AG20443 (cell line): ENCODE measurements around the gene C16orf78.

Source experiments
- DNase-seq: peaks from one replicate; pipeline ENCODE4 v3.0.0; 2012; ENCODE audit warnings: low spot score, mixed read lengths

C16orf78 gene

GRCh38 chr16:49396206-49396720 is 22.7 kb downstream of the C16orf78 start:
- DNase-seq = no peak

DNA sequence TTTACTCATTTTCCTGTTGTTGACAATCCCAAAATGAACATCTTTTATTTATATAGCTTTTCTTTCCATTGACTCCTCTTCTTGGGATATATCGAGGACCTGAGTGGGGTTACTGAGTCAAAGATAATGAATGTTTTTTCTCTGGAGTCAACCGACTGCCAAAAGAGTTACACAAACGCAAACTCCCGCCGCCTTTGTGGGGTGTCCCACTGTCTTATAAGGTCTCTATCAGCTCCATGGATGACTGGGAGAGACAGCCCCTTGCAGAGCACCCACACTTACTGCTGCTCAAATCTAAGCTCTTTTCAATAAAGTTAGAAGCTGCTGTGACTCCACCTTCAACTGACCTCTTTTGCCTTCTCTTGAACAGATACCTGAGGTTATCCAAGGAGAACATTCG is 25.2 kb downstream of the C16orf78 start:
- no peak for DNase-seq

GRCh38 chr16:49399594-49400364 is 26.2 kb downstream of the C16orf78 start:
- no peak for DNase-seq

DNA sequence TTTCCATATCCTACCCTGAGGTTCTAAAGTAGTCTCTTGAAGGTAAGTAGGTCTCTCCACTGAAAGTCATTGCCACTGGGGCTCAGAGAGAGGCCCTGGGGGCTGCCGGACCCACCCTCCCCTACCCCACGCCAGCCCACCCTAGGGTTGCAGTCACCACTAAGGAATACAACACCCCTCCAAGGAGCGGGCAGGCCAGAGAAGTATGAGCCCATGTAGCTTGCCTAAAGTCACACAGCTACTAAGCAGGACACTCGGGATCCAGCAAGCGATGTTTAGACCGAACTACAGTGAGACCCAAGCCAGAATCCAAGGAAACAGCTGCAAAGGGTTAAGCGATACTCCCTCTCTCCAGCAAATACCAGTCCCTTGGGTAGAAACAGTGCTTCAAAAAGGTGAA is 27.0 kb downstream of the C16orf78 start:
- no peak for DNase-seq

GRCh38 chr16:49405123-49405522 is 31.5 kb downstream of the C16orf78 start:
- no peak for DNase-seq

- no peak for DNase-seq
Observed at GRCh38 chr16:49405530-49405929, 31.9 kb downstream of the C16orf78 start.

DNA sequence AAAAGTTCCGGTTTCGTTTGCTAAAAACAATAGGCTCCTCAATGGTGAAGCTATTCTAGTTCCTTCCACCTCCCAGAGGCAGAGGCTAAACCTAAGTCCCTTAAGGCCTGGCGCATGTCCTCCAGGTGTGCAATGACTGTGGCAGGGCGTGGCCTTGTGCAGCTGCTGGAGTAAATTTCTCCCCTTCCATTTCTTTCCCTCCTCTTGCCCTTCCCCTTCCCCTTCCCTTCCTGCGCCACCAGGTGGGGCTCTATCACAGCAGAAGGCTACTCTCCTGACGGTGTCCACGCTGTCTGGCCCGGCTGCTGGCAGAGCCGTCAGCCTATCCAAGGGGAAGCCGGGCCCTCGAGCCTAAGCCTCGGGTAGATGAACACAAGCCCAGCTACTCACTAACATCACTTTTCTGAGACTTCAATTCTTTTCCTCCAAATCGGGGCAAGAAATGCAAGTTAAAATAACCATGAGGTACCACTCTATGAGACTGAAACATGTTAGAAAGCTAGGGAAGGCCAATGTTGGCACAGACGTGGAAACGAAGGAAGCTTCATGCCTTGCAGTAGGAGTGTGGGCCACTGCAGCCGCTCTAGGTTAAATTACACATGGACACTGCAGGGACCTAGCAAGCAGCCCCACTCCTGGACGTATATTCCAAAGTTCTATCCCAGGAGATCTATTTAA is 34.4 kb downstream of the C16orf78 start:
- peak; percentile 90 for DNase-seq

- no peak for DNase-seq
Observed at GRCh38 chr16:49409121-49409520, 35.5 kb downstream of the C16orf78 start.

DNA sequence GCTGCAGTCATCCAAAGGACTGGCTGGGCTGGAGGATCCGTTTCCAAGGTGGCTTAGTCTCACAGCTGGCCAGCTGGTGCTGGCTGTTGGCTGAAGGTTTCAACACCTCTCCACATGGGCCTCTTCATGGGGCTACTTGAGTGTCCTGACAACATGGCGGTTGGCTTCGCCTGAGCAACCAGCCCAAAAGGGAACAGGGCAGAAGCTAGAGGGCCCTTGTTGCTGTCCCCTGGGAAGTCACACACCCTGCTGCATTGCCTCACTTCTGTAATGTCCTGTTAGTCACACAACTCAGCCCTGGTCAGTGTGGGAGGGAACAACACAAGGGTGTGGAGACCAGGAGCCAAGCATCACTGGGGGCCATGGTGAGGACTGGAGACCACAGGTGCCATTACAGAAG is 36.6 kb downstream of the C16orf78 start:
- DNase-seq = no peak

GRCh38 chr16:49411121-49411970 is 37.7 kb downstream of the C16orf78 start:
- DNase-seq = no peak

DNA sequence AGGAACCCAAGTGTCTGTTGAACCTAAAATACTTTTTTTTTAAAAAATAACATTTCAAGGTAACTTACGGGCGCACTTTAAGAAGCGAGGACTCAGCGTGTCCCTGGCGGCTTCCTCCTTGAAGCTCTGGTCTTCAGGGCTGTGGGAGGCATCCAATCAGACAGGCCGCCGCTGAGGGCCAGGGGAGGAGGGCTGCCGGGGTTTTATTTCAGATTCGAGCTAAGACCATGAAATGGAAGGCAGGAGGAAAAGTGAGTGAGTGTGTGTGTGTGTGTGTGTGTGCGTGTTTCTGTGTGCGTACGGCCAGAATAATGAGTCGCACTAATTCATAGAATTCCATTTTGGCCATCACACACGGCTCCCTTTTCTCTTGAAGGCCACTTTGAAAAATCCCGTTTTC is 41.1 kb downstream of the C16orf78 start:
- DNase-seq = no peak

DNA sequence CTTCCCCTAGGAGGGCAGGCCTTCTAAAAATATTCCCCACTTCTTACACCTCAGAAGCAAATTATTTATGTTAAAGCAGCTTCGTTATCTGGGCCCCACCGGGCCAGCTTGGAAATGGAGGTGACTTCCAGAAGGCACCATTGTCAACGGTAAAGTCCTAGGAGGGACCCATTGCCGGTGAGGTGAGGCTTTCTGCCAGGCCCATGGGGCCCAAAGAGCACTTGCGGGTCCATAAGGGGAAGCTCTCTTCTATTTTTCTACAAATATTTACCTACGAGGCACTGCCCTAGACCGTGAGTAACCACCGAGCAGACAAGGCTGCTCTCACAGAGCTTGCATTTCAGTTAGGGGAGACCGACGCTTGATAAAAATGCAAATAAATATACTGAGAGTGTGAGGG is 41.5 kb downstream of the C16orf78 start:
- DNase-seq = no peak

DNA sequence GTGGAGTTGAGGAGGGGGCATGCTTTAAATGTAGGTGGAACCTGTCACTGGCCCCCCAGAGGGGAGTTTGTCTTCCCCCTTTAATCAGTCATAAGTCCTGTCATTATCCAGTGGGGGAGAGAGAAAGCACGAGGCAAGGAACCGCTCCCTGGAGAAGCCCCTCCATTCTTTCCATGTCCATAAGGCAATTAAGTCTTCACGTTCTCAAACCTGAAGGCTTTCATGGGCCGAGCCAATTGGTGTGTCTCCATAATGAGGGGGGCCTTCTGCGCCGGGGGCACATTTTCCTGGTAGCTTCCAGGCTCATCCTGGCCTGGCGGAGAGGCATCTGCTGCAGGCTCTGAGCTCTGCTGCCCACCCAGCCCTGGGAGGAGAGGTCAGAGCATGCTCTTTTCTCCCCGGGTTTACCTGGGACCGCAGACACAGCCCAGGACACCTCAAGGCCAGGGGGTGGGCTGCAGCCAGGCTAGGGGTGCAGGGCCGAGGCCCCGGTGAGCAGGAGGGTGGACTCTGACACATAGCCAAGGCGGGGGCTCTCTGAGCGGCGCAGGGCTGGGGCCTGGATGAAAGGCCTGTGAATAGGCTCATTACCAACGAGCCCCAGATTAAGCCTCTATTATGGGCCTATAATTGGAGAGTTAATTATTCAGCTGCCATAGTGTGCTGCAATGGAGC is 42.5 kb downstream of the C16orf78 start:
- no peak for DNase-seq

GRCh38 chr16:49417354-49417753 is 43.8 kb downstream of the C16orf78 start:
- DNase-seq = no peak

DNA sequence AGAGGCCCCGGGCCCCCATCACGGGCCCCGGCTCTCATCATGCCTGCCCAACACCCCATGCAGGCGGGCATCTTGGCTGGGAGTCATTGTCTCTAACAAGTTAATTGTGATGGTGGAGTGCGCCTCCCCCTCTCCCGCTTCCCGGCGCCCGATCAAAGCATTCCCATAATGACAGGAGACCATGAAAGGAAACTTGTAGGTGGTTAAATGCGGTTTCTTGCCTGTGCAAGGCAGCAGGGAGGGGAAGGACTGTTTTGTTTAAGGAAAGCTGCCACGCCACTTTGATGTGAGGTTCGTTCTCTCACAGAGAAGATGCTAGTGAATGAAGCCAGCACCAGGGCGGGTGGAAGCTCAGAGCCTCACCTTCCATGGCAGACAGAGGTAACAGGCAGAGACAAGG is 45.4 kb downstream of the C16orf78 start:
- no peak for DNase-seq

- no peak for DNase-seq
Observed at GRCh38 chr16:49419862-49420261, 46.3 kb downstream of the C16orf78 start.

- no peak for DNase-seq
Observed at GRCh38 chr16:49422896-49423295, 49.3 kb downstream of the C16orf78 start.

DNA sequence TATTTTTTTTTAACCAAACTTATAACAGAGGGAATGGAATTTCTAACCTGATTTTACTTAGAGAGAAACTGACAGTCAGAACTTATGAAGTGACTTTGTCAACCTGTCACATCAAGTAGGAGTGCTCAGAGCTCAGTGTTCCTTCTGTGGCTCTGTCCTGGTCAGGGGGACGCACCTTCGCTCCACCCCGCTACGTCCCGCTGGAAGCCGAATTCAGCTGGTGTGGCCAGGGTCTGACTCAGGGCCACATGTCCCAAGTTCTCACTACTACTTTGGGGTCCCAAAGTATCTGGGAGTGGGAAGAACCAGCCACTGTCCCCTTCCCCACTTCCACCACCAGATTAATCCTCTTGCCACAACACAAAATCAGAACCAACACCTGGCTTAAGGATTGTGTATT is 51.4 kb downstream of the C16orf78 start:
- no peak for DNase-seq

- DNase-seq = no peak
Observed at GRCh38 chr16:49427771-49428170, 54.2 kb downstream of the C16orf78 start.

- DNase-seq = no peak
Observed at GRCh38 chr16:49428808-49429207, 55.2 kb downstream of the C16orf78 start.

DNA sequence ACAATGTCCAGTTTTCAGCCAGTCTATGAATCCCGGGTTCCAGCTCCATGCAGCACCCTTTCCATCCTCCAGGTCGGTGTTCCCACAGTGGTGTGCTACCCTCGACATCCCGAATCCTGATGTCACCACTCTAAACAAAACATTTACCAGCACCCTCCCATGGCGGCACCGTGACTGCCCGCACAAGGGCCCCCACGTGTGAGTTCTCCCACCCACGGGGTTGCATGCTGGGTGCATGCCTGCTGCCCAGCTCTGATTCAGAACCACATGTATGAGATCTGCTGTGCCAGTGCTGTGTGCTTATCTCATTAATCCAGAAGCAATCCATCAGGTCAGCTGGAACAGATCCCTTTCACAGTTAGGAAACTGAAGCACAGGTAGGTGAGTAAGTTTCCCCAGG is 57.4 kb downstream of the C16orf78 start:
- DNase-seq = no peak
